Prostate gland (tissue), 2 donors: Measurements from ENCODE around the gene ARHGAP19. TPM values are rescaled to one million over a fixed set of nuclear protein-coding genes. Genes with fewer than 3 reads are reported as not detected.

Experiments
- DNase-seq: peaks from one replicate; pipeline ENCODE4 v3.0.0-alpha.2; 2019; ENCODE audit warnings: low spot score
- H3K27ac ChIP-seq, 2 donors: fragments of 200-600 bp; sonication (generic); 2 replicates each; pipeline ENCODE4 v1.5.1; 2017 to 2019
- H3K27me3 ChIP-seq: fragments of 200-600 bp; sonication (generic); replicated peaks from 2 replicates; pipeline ENCODE4 v1.5.1; 2019; ENCODE audit not compliant: insufficient read depth
- H3K36me3 ChIP-seq, 2 donors: fragments of 200-600 bp; sonication (generic); 1 replicate in 1 of 2; 2 replicates in 1 of 2; pipeline versions ENCODE4 v1.5.1 to v1.8.1; 2017 to 2019
- H3K4me1 ChIP-seq: fragments of 200-600 bp; sonication (generic); replicated peaks from 2 replicates; pipeline ENCODE4 v1.5.1; 2019
- H3K4me3 ChIP-seq, 2 donors: fragments of 200-600 bp; sonication (generic); 2 replicates each; pipeline ENCODE4 v1.5.1; 2017 to 2019
- H3K9me3 ChIP-seq: fragments of 200-600 bp; sonication (generic); 2 replicates; pipeline ENCODE4 v1.5.1; 2017
- POLR2A ChIP-seq: fragments of 450-650 bp; IDR thresholded peaks from one replicate; pipeline ENCODE4 v1.6.1; 2016; ENCODE audit warnings: antibody characterized with exemption, mild to moderate bottlenecking
- POLR2AphosphoS5 ChIP-seq: sonication (generic); formaldehyde crosslinking; IDR thresholded peaks from one replicate; pipeline ENCODE4 v1.6.1; 2017; ENCODE audit warnings: antibody characterized with exemption
- WGBS: methylation state at CpG from one replicate; pipeline ENCODE4 v1.1.5; 2018; 5-methylcytosine and 5-hydroxymethylcytosine counted together
- intact Hi-C: fragments of 100-400 bp; cut with DNase I; formaldehyde crosslinking; loops from one replicate; pipeline ENCODE4 v1.14.2; 2022
- total RNA-seq, 2 donors: library from RNA; depleted of rRNA; stranded (reverse); fragments of >200 nt; gene quantifications; one replicate each; pipeline ENCODE4 v1.1.0, GENCODE V29; 2016
- TF ChIP-seq, protein P1 (sequence below), 4 experiments: fragments of 200-600 bp in 2 of 4; fragments of 450-650 bp in 2 of 4; sonication (generic) in 2 of 4; IDR thresholded peaks; 1 replicate in 3 of 4; 2 replicates in 1 of 4; pipeline ENCODE4 v1.5.1; 2016 to 2019; ENCODE audit warnings: antibody characterized with exemption in 4 of 4, mild to moderate bottlenecking in 2 of 4, moderate library complexity in 2 of 4

ARHGAP19 gene
- total RNA-seq, 2 donors from 2014 or later = 10.4 to 37.1 TPM

DNA sequence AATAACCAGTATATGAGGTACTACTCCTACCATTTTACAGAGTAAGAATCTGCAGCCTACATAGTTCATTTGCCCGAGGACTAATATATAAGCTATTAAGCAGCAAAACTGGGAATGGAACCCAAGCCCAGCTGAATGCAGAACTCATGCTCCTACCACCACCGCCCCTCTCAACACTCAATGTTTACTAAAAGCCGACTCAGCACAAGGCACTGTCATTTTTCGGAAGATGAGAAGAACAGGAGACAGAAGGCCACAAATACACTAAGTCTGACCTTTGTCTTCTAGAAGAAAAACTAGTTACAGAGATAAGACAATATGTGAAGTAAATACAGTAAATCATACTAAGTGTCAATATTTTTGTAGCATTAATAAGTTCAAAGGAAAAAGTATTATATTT is 66.0 kb downstream of the ARHGAP19 start:
- TF ChIP-seq POLR2A (no peak), POLR2AphosphoS5 (no peak)
- H3K36me3 ChIP-seq = no peaks in the 10 kb centered on the region
- H3K4me3 ChIP-seq = no peak overlapping the region
- WGBS = 78% methylated on average over 4 of the region's 4 CpGs
- no peaks in the 10 kb centered on the region for H3K4me1 ChIP-seq
- no peaks in the 10 kb centered on the region for H3K27me3 ChIP-seq
- H3K9me3 ChIP-seq = no peaks in the 10 kb centered on the region
- H3K27ac ChIP-seq = no peak overlapping the region
- DNase-seq = no peak
- intact Hi-C loops = no loop called here

DNA sequence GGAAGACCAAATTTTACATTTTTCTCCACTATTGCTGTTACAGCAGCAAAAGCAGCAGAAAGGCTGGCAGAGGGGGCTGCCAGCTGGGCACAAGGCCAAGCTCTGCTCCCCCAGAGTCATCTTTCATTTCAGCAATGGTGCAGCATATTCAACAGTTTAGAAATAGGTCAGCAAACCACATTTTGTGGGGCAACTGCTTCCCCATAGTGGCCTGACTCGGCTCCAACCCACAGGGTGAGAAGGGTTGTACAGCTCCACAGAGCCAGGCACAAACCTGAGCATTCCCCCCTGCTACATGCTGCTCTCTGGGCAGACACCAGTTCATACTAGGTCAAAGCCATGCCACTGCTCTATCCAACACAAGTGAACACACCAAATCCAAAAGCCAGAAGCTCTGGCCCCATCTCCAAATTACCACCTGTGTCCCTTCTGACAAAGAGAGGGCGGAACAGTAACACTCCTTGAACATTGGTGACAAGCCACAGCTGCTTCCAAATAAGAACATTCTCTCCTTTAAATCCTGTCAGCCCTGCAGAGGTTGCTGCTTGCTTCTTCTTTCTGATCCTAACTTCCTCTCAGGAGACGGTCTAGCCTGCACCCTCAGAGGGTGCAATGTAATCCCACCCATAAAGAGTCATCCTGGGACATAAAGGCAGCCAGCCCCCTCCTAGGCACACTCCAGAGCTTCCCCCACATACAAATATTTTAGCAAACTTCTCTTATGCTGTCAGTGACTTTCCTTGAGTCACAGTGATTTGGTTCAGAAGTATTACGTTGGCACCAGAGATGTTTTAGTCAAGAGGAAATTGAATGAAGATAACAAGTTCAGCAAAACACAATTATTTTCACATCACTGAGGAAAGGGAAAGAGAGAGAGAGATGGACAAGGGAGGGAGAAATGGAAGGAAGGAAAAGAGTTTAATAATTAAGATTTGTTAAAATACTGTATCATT is 67.7 kb downstream of the ARHGAP19 start:
- intact Hi-C loops = no loop called here
- TF ChIP-seq POLR2AphosphoS5 (no peak), POLR2A (no peak)
- TF ChIP-seq, protein P1, sequence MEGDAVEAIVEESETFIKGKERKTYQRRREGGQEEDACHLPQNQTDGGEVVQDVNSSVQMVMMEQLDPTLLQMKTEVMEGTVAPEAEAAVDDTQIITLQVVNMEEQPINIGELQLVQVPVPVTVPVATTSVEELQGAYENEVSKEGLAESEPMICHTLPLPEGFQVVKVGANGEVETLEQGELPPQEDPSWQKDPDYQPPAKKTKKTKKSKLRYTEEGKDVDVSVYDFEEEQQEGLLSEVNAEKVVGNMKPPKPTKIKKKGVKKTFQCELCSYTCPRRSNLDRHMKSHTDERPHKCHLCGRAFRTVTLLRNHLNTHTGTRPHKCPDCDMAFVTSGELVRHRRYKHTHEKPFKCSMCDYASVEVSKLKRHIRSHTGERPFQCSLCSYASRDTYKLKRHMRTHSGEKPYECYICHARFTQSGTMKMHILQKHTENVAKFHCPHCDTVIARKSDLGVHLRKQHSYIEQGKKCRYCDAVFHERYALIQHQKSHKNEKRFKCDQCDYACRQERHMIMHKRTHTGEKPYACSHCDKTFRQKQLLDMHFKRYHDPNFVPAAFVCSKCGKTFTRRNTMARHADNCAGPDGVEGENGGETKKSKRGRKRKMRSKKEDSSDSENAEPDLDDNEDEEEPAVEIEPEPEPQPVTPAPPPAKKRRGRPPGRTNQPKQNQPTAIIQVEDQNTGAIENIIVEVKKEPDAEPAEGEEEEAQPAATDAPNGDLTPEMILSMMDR (IDR thresholded peaks at IDR 0.05) = no peak
- DNase-seq = no peak
- Histone ChIP-seq H3K27ac (no peak overlapping the region), H3K4me1 (no peaks in the 10 kb centered on the region), H3K36me3 (no peaks in the 10 kb centered on the region), H3K9me3 (no peaks in the 10 kb centered on the region), H3K4me3 (no peak overlapping the region), H3K27me3 (no peaks in the 10 kb centered on the region)
- 79% methylated on average over 4 of the region's 4 CpGs for WGBS

DNA sequence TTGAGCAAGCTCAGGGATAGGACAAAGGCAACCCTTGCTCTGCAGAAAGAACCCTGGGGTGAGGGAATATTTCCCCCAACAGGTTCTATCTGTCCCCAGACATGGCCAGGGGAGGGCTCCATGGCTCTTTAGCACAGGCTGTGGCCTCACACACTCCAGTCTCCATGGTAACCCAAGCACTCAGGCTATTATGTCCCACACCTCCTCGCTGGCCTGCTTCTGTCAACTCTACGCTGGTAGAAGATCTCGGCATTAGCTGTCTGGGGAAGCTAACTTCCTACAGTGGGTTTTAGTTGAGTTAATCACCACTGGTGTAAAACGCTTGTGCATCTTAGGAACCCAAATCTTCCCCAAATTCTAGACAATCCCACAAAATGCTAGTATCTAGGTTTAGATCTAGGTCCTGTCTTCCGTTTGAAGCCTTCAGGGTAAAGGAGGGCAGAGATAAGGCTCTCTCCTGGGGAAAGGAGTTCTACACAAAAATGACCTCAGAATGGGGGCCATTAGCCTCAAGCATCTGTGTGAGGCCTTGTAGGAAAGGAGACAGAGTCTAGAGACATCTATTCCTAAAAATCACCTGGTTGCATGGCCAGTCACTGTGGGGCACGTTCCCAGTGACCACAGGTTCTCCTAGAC is 70.0 kb downstream of the ARHGAP19 start:
- no peak overlapping the region for H3K27ac ChIP-seq
- intact Hi-C loops = no loop called here
- H3K4me1 ChIP-seq = no peaks in the 10 kb centered on the region
- TF ChIP-seq POLR2AphosphoS5 (no peak), POLR2A (no peak)
- TF ChIP-seq, protein P1 (IDR thresholded peaks at IDR 0.05) = no peak
- H3K36me3 ChIP-seq = no peaks in the 10 kb centered on the region
- H3K27me3 ChIP-seq = no peaks in the 10 kb centered on the region
- DNase-seq = no peak
- 96% methylated on average over 6 of the region's 6 CpGs for WGBS
- no peak overlapping the region for H3K4me3 ChIP-seq
- no peaks in the 10 kb centered on the region for H3K9me3 ChIP-seq

DNA sequence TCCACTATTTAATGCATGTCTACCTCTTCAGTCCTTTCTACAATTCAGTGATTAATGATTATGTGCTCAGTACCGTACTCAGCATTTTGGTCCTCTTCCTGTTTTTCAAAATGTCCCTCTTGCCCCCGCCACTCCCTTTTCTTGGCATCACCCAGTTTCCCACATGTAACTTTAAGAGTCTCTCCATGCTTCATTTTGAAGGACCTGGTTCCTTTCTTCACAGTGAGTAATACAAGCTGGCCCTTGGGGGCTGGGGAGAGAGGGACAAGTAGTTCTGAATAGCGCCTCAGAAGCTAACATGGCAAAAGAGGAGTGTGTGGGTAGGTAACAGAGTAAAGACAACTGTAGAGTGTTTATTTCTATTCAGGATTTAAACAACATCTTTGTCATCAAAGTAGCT is 72.1 kb downstream of the ARHGAP19 start:
- whole genome bisulfite sequencing = 95% methylated on average over 3 of the region's 3 CpGs
- Histone ChIP-seq H3K4me1 (no peaks in the 10 kb centered on the region), H3K36me3 (no peaks in the 10 kb centered on the region), H3K9me3 (no peaks in the 10 kb centered on the region), H3K27me3 (no peaks in the 10 kb centered on the region), H3K27ac (no peak overlapping the region), H3K4me3 (no peak overlapping the region)
- TF ChIP-seq POLR2A = no peak
- TF ChIP-seq, protein P1 (IDR thresholded peaks at IDR 0.05) = no peak
- TF ChIP-seq POLR2AphosphoS5 = no peak
- no peak for DNase-seq
- intact Hi-C loops = no loop called here

DNA sequence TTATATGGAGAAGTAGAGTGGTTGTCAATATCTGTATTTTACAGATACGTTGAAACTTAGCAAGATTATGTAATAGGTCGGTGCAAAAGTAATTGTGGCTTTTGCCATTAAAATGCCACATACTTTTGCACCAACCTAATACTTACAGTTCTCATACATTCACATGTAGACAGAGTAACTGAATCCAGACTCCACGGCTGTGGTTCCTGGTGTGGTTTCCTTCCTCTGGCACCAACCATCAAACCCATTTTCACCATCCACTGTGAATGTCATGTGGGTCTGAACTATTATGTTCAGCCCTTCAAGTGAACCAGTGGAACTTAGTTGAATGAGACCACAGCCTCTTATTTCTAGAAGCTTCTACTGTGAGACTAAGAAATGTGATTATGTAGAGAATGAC is 75.1 kb downstream of the ARHGAP19 start:
- 83% methylated on average over 3 of the region's 3 CpGs for WGBS
- no peaks in the 10 kb centered on the region for H3K4me1 ChIP-seq
- no peaks in the 10 kb centered on the region for H3K9me3 ChIP-seq
- H3K27me3 ChIP-seq = no peaks in the 10 kb centered on the region
- no peaks in the 10 kb centered on the region for H3K36me3 ChIP-seq
- intact Hi-C loops = no loop called here
- DNase-seq = no peak
- no peak overlapping the region for H3K27ac ChIP-seq
- TF ChIP-seq, protein P1 (IDR thresholded peaks at IDR 0.05) = no peak
- TF ChIP-seq POLR2AphosphoS5 (no peak), POLR2A (no peak)
- H3K4me3 ChIP-seq = no peak overlapping the region
